ENCODE results near the gene OSBPL10.

DNA sequence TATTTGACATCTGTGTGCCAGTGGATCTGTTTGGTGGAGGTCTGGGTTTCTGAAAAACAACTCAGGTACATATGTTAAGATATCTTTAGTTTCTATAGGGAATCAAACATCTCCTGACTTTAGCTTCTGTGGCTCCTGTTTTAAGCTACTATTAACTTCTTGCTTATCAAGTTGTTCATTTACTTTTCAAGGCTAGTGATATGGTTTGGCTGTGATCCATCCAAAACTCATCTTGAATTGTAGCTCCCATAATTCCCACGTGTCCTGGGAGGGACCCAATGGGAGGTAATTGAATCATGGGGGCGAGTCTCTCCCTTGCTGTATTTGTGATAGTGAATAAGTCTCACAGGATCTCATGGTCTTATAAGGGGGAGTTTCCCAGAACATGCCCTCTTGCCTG is 41.9 kb upstream of the OSBPL10 start:
- TF ChIP-seq, protein P1, sequence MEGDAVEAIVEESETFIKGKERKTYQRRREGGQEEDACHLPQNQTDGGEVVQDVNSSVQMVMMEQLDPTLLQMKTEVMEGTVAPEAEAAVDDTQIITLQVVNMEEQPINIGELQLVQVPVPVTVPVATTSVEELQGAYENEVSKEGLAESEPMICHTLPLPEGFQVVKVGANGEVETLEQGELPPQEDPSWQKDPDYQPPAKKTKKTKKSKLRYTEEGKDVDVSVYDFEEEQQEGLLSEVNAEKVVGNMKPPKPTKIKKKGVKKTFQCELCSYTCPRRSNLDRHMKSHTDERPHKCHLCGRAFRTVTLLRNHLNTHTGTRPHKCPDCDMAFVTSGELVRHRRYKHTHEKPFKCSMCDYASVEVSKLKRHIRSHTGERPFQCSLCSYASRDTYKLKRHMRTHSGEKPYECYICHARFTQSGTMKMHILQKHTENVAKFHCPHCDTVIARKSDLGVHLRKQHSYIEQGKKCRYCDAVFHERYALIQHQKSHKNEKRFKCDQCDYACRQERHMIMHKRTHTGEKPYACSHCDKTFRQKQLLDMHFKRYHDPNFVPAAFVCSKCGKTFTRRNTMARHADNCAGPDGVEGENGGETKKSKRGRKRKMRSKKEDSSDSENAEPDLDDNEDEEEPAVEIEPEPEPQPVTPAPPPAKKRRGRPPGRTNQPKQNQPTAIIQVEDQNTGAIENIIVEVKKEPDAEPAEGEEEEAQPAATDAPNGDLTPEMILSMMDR (IDR thresholded peaks at IDR 0.05; ENCODE audit: low read length) = no peak
- no peak for TF ChIP-seq EZH2 (IDR thresholded peaks at IDR 0.05; ENCODE audit: borderline replicate concordance, low read length)

Data from OCI-LY1 (cell line).